Endothelial cell (in vitro differentiated cells): Measurements from ENCODE around the gene GRK6. TPM values are rescaled to one million over a fixed set of nuclear protein-coding genes. Genes with fewer than 3 reads are reported as not detected.

ENCODE experiments used
- DNase-seq: peaks from one replicate; pipeline ENCODE4 v3.0.0; 2021; ENCODE audit warnings: low spot score
- H3K27ac Mint-ChIP-seq: one replicate; pipeline ENCODE4 v1.8.0; 2021; ENCODE audit warnings: mixed read lengths, inconsistent platforms; ENCODE audit not compliant: unreplicated experiment
- H3K27me3 Mint-ChIP-seq: one replicate; pipeline ENCODE4 v1.8.0; 2021; ENCODE audit warnings: mild to moderate bottlenecking, moderate library complexity, mixed read lengths, inconsistent platforms; ENCODE audit not compliant: unreplicated experiment
- H3K36me3 Mint-ChIP-seq: one replicate; pipeline ENCODE4 v1.8.0; 2021; ENCODE audit warnings: mild to moderate bottlenecking, low read depth, mixed read lengths, inconsistent platforms; ENCODE audit not compliant: unreplicated experiment
- H3K4me1 Mint-ChIP-seq: one replicate; pipeline ENCODE4 v1.8.0; 2021; ENCODE audit warnings: mild to moderate bottlenecking, mixed read lengths, inconsistent platforms; ENCODE audit not compliant: unreplicated experiment
- H3K4me3 Mint-ChIP-seq: one replicate; pipeline ENCODE4 v1.8.0; 2021; ENCODE audit warnings: mild to moderate bottlenecking, mixed read lengths, inconsistent platforms; ENCODE audit not compliant: unreplicated experiment
- H3K9me3 Mint-ChIP-seq: one replicate; pipeline ENCODE4 v1.8.0; 2021; ENCODE audit warnings: mixed read lengths, inconsistent platforms; ENCODE audit not compliant: unreplicated experiment
- total RNA-seq: library from RNA; stranded (reverse); fragmentation: NEBNext Ultra II Directional; extraction: Animal tissue kit (Norgen Biotek cat#: 25700); gene quantifications from one replicate; pipeline ENCODE4 v1.2.1, GENCODE V29; 2021; ENCODE audit not compliant: unreplicated experiment
- TF ChIP-seq, protein P1 (sequence below): fragments of 200-600 bp; sonication (generic); IDR thresholded peaks from one replicate; pipeline ENCODE4 v1.5.0; 2021; ENCODE audit warnings: antibody characterized with exemption; ENCODE audit not compliant: unreplicated experiment

GRK6 gene
- total RNA-seq, 1 donor from 2014 or later = 33.1 TPM

DNA sequence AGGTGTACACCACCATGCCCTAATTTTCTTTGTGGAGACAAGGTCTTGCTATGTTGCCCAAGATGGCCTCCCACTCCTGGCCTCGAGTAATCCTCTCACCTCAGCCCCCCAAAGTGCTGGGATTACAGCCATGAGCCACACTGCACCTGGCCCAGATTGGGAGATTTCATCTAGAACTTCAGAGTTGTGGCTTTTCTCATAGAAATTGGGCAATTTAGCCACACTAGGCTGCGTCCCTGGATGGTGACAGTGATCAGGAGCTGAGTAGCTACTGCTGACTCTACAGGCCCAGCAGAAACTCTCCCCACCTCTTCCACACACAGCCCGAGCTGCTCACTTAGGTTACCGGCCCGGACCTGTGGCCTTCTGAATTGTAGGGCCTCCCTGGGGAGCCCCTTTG lies 33.7 kb upstream of the GRK6 start:
- H3K36me3 Mint-ChIP-seq = no peaks in the 10 kb centered on the region
- TF ChIP-seq, protein P1, sequence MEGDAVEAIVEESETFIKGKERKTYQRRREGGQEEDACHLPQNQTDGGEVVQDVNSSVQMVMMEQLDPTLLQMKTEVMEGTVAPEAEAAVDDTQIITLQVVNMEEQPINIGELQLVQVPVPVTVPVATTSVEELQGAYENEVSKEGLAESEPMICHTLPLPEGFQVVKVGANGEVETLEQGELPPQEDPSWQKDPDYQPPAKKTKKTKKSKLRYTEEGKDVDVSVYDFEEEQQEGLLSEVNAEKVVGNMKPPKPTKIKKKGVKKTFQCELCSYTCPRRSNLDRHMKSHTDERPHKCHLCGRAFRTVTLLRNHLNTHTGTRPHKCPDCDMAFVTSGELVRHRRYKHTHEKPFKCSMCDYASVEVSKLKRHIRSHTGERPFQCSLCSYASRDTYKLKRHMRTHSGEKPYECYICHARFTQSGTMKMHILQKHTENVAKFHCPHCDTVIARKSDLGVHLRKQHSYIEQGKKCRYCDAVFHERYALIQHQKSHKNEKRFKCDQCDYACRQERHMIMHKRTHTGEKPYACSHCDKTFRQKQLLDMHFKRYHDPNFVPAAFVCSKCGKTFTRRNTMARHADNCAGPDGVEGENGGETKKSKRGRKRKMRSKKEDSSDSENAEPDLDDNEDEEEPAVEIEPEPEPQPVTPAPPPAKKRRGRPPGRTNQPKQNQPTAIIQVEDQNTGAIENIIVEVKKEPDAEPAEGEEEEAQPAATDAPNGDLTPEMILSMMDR = no peak
- H3K4me3 Mint-ChIP-seq = no peak overlapping the region
- H3K4me1 Mint-ChIP-seq = peaks cover 42% of the 10 kb centered on the region
- H3K9me3 Mint-ChIP-seq = no peaks in the 10 kb centered on the region
- H3K27ac Mint-ChIP-seq = no peak overlapping the region
- peaks cover 7% of the 10 kb centered on the region for H3K27me3 Mint-ChIP-seq
- no peak for DNase-seq

DNA sequence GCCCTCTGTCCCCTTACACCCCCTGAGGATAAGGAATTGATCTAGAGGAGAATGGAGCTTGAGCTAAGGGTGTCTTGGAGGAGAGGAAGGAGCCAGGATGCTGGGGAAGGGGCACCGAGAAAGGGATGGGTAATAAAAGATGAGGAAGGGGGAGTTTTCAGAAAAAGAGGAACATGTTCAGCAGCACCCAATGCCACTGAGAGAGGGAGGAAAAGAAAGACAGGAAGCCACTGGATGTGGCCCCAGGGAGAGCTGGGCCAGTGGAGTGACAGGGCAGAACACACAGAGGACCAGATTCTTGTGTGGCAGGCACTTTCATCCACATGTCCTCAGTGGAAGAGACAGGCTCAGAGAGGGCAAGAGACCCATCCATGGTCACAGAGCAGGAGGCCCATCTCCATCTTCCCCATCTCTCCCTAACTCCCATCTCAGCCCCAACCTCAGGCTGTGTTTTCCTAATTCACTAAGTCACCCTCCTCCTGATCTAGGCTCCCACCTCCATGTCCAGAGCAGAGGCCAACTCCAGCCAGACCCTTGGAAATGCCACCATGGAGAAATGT lies 33.2 kb upstream of the GRK6 start:
- Mint-ChIP-seq H3K36me3 (no peaks in the 10 kb centered on the region), H3K27me3 (peaks cover 9% of the 10 kb centered on the region), H3K9me3 (no peaks in the 10 kb centered on the region), H3K27ac (peak overlapping the region; percentile 25), H3K4me3 (no peak overlapping the region), H3K4me1 (peaks cover 42% of the 10 kb centered on the region)
- DNase-seq = no peak
- TF ChIP-seq, protein P1 = no peak

DNA sequence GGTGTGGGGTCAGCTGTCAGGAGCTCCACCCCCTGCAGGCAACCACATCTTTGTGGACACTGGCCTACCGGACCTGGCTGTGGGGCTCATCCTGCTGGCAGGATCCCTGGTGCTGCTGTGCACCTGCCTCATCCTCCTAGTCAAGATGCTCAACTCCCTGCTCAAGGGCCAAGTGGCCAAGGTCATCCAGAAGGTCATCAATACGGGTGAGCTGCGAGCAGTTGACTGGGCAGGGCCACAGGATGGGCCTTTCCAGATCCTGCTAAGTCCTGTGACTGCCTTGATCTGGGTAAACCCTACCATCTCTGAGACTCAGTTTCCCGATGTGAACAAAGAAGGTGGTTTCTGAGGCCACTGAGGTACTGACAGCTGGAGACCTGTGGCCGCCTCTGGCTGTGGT lies 32.5 kb upstream of the GRK6 start:
- H3K36me3 Mint-ChIP-seq = no peaks in the 10 kb centered on the region
- H3K27ac Mint-ChIP-seq = no peak overlapping the region
- no peaks in the 10 kb centered on the region for H3K9me3 Mint-ChIP-seq
- TF ChIP-seq, protein P1 = no peak
- H3K27me3 Mint-ChIP-seq = peaks cover 11% of the 10 kb centered on the region
- no peak for DNase-seq
- peaks cover 36% of the 10 kb centered on the region for H3K4me1 Mint-ChIP-seq
- H3K4me3 Mint-ChIP-seq = no peak overlapping the region

DNA sequence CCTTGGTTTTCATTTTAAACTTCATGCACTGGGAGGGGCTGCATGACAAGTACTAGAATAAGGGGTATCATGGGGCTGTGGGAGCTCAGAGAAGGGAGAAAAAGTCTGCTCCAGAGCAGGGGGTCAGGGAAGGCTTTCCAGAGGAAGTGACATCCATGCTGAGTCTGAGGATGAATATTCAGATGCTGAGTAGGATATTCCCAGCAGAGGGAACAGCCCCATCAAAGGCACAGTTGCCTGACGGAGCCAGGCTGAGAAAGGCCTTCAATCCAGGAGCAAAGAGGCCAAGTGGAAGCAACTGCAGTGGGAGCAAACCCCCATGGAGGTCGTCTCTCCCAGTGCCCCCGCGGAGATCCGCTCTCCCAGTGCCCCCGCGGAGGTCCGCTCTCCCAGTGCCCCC lies 30.4 kb upstream of the GRK6 start:
- H3K36me3 Mint-ChIP-seq = no peaks in the 10 kb centered on the region
- DNase-seq = no peak
- peak overlapping the region; percentile 57 for H3K27ac Mint-ChIP-seq
- TF ChIP-seq, protein P1 = no peak
- H3K4me3 Mint-ChIP-seq = no peak overlapping the region
- H3K27me3 Mint-ChIP-seq = peaks cover 4% of the 10 kb centered on the region
- H3K4me1 Mint-ChIP-seq = peaks cover 17% of the 10 kb centered on the region
- no peaks in the 10 kb centered on the region for H3K9me3 Mint-ChIP-seq

DNA sequence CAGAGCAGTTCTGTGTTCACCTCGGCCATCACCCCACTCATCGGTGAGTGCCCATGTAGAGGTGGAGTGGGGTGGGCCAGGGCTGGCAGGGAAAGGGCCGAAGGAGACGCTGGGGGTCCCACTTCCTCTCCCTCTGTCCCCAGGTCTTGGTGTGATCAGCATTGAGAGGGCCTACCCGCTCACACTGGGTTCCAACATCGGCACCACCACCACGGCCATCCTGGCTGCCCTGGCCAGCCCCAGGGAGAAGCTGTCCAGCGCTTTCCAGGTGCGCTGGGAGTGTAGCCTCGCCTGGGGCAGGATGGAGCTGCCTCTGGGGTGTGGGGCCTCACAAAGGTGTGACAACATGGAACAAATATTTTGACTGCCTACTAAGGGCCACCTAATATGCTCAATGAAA lies 29.7 kb upstream of the GRK6 start:
- Mint-ChIP-seq H3K27ac (no peak overlapping the region), H3K27me3 (peaks cover 4% of the 10 kb centered on the region), H3K9me3 (no peaks in the 10 kb centered on the region), H3K4me3 (no peak overlapping the region), H3K36me3 (no peaks in the 10 kb centered on the region), H3K4me1 (peaks cover 12% of the 10 kb centered on the region)
- no peak for DNase-seq
- TF ChIP-seq, protein P1 = no peak
